KMS-11 (cell line): ENCODE data around the gene SNX22.

ENCODE experiments used
- H2AFZ ChIP-seq: fragments of 200-600 bp; sonication (generic); 2 replicates; pipeline ENCODE4 v1.6.1; 2016; ENCODE audit warnings: antibody characterized with exemption, mixed run types, low read depth
- H3K27ac ChIP-seq: fragments of 200-600 bp; sonication (generic); 2 replicates; pipeline ENCODE4 v1.6.1; 2016; ENCODE audit warnings: mild to moderate bottlenecking, mixed run types
- H3K27me3 ChIP-seq: fragments of 200-600 bp; sonication (generic); 2 replicates; pipeline ENCODE4 v1.6.1; 2017; ENCODE audit warnings: mild to moderate bottlenecking, low read depth, mixed run types, moderate library complexity; ENCODE audit not compliant: insufficient read depth
- H3K36me3 ChIP-seq: fragments of 200-600 bp; sonication (generic); 2 replicates; pipeline ENCODE4 v1.6.1; 2017; ENCODE audit warnings: mild to moderate bottlenecking, mixed run types; ENCODE audit not compliant: insufficient read depth
- H3K4me1 ChIP-seq: fragments of 200-600 bp; sonication (generic); 2 replicates; pipeline ENCODE4 v1.6.1; 2016; ENCODE audit warnings: mild to moderate bottlenecking, low read depth, mixed run types; ENCODE audit not compliant: poor library complexity, severe bottlenecking
- H3K4me2 ChIP-seq: fragments of 200-600 bp; sonication (generic); 2 replicates; pipeline ENCODE4 v1.7.0; 2016; ENCODE audit warnings: mild to moderate bottlenecking, mixed run types
- H3K4me3 ChIP-seq: fragments of 200-600 bp; sonication (generic); IDR thresholded peaks from 2 replicates; pipeline ENCODE4 v1.6.1; 2017; ENCODE audit warnings: low read depth, low read length, mixed read lengths; ENCODE audit not compliant: insufficient read depth
- H3K79me2 ChIP-seq: fragments of 200-600 bp; sonication (generic); 2 replicates; pipeline ENCODE4 v1.6.1; 2016; ENCODE audit warnings: low read depth, mixed run types; ENCODE audit not compliant: insufficient read depth
- H3K9ac ChIP-seq: fragments of 200-600 bp; sonication (generic); 2 replicates; pipeline ENCODE4 v1.6.1; 2016; ENCODE audit warnings: mild to moderate bottlenecking, mixed run types
- H4K20me1 ChIP-seq: fragments of 200-600 bp; sonication (generic); 2 replicates; pipeline ENCODE4 v1.6.1; 2016; ENCODE audit warnings: mild to moderate bottlenecking, mixed run types; ENCODE audit not compliant: insufficient read depth
- CTCF ChIP-seq: fragments of 200-600 bp; sonication (generic); conservative IDR thresholded peaks from 2 replicates; pipeline ENCODE4 v1.6.1; 2017; ENCODE audit warnings: low read depth, mild to moderate bottlenecking, antibody characterized with exemption, low read length, moderate library complexity, mixed read lengths

Gene SNX22

GRCh38 chr15:64144192-64144564, 7.4 kb upstream of the SNX22 start:
- no peak for TF ChIP-seq CTCF
- Histone ChIP-seq H3K4me2 (no peak overlapping the region), H3K79me2 (no peaks in the 10 kb centered on the region), H3K27ac (no peak overlapping the region), H3K27me3 (no peaks in the 10 kb centered on the region), H2AFZ (no peak overlapping the region), H3K4me3 (no peak overlapping the region), H3K9ac (no peak overlapping the region), H3K36me3 (no peaks in the 10 kb centered on the region), H4K20me1 (no peaks in the 10 kb centered on the region), H3K4me1 (no peaks in the 10 kb centered on the region)

GRCh38 chr15:64144565-64145281, 6.8 kb upstream of the SNX22 start:
- Histone ChIP-seq H3K4me3 (no peak overlapping the region), H4K20me1 (no peaks in the 10 kb centered on the region), H3K27ac (no peak overlapping the region), H3K4me1 (peaks cover 5% of the 10 kb centered on the region), H3K27me3 (no peaks in the 10 kb centered on the region), H3K36me3 (no peaks in the 10 kb centered on the region), H3K79me2 (no peaks in the 10 kb centered on the region), H3K9ac (no peak overlapping the region), H2AFZ (no peak overlapping the region), H3K4me2 (no peak overlapping the region)
- TF ChIP-seq CTCF, result no peak

- H3K36me3 ChIP-seq, result no peaks in the 10 kb centered on the region
- no peak overlapping the region for H3K9ac ChIP-seq
- H3K27me3 ChIP-seq, result no peaks in the 10 kb centered on the region
- H4K20me1 ChIP-seq, result no peaks in the 10 kb centered on the region
- no peak overlapping the region for H3K27ac ChIP-seq
- no peak for TF ChIP-seq CTCF
- no peak overlapping the region for H3K4me3 ChIP-seq
- no peaks in the 10 kb centered on the region for H3K79me2 ChIP-seq
- H2AFZ ChIP-seq, result no peak overlapping the region
- no peak overlapping the region for H3K4me2 ChIP-seq
- peaks cover 11% of the 10 kb centered on the region for H3K4me1 ChIP-seq
These were observed 5.5 kb upstream of the SNX22 start for GRCh38 chr15:64146041-64146440.

GRCh38 chr15:64146520-64146884, 5.0 kb upstream of the SNX22 start:
- H3K27me3 ChIP-seq, result no peaks in the 10 kb centered on the region
- no peak overlapping the region for H3K27ac ChIP-seq
- no peak overlapping the region for H3K4me2 ChIP-seq
- H3K36me3 ChIP-seq, result no peaks in the 10 kb centered on the region
- no peak overlapping the region for H2AFZ ChIP-seq
- peaks cover 11% of the 10 kb centered on the region for H3K4me1 ChIP-seq
- H3K9ac ChIP-seq, result no peak overlapping the region
- H3K4me3 ChIP-seq, result no peak overlapping the region
- H3K79me2 ChIP-seq, result no peaks in the 10 kb centered on the region
- no peaks in the 10 kb centered on the region for H4K20me1 ChIP-seq
- no peak for TF ChIP-seq CTCF
